H1 (cell line): ENCODE results near the gene TTC33. TPM values are rescaled to one million over a fixed set of nuclear protein-coding genes. Genes with fewer than 3 reads are reported as not detected.

Experiments used
- CTCF ChIA-PET: fragments of 300-600 bp; sonication (Branson Sonifier 250); formaldehyde crosslinking; loops from one replicate; lab custom pipeline; 2021; ENCODE audit not compliant: partially characterized antibody; lab: Charles Lee
- POLR2A ChIA-PET: fragments of 300-600 bp; sonication (Branson Sonifier 250); formaldehyde crosslinking; loops from one replicate; lab custom pipeline; 2021; ENCODE audit warnings: inconsistent platforms; ENCODE audit not compliant: partially characterized antibody; lab: Charles Lee
- DNase-seq, 2 experiments: peaks; one replicate each; pipeline versions ENCODE4 v3.0.0 to v3.0.0-alpha.2; 2010 to 2022; ENCODE audit warnings: low spot score in 2 of 2, low read depth in 1 of 2, mixed read lengths in 1 of 2
- FAIRE-seq: peaks from 2 replicates; lab custom pipeline; 2011; peaks lifted over from hg19 to GRCh38; lab: Jason Lieb, UNC
- H2AFZ ChIP-seq: 2 replicates; pipeline ENCODE4 v1.8.1; 2012; ENCODE audit warnings: low read length, inconsistent platforms
- H2AK5ac ChIP-seq: 2 replicates; pipeline ENCODE4 v1.6.1; 2013; ENCODE audit warnings: low read depth, low read length
- H2BK120ac ChIP-seq: replicated peaks from 2 replicates; pipeline ENCODE3; 2013; ENCODE audit warnings: low read depth, low read length, inconsistent platforms
- H2BK12ac ChIP-seq: 2 replicates; pipeline ENCODE4 v1.6.1; 2013; ENCODE audit warnings: low read depth, low read length
- H2BK15ac ChIP-seq: 2 replicates; pipeline ENCODE4 v1.6.1; 2013; ENCODE audit warnings: low read length
- H2BK20ac ChIP-seq: 2 replicates; pipeline ENCODE4 v1.6.1; 2013; ENCODE audit warnings: low read length
- H2BK5ac ChIP-seq: 2 replicates; pipeline ENCODE4 v1.6.1; 2013; ENCODE audit warnings: low read depth, low read length
- H3K14ac ChIP-seq: 2 replicates; pipeline ENCODE4 v1.6.1; 2013; ENCODE audit warnings: inconsistent platforms; ENCODE audit not compliant: insufficient read length
- H3K18ac ChIP-seq: 2 replicates; pipeline ENCODE4 v1.6.1; 2013; ENCODE audit warnings: low read length; ENCODE audit errors: extremely low read depth
- H3K23ac ChIP-seq: 2 replicates; pipeline ENCODE4 v1.6.1; 2013; ENCODE audit warnings: inconsistent platforms; ENCODE audit not compliant: insufficient read length
- H3K23me2 ChIP-seq: 2 replicates; pipeline ENCODE4 v1.6.1; 2013; ENCODE audit warnings: low read depth, low read length
- H3K27ac ChIP-seq: 2 replicates; pipeline ENCODE4 v1.6.1; 2011; ENCODE audit warnings: low read depth, low read length, inconsistent platforms
- H3K27me3 ChIP-seq, 4 experiments: replicated peaks in 1 of 4; 1 replicate in 1 of 4; 2 replicates in 3 of 4; pipeline versions ENCODE4 v1.6.1 to v1.8.1; 2011 to 2013; ENCODE audit warnings: low read length in 3 of 4, mild to moderate bottlenecking in 3 of 4, inconsistent platforms in 2 of 4, mixed read lengths in 2 of 4, moderate library complexity in 1 of 4; ENCODE audit not compliant: control insufficient read depth in 3 of 4, insufficient read depth in 3 of 4; ENCODE audit errors: extremely low read depth in 1 of 4
- H3K36me3 ChIP-seq, 4 experiments: 2 replicates each; pipeline versions ENCODE4 v1.6.1 to v1.8.1; 2011 to 2013; ENCODE audit warnings: mild to moderate bottlenecking in 4 of 4, low read length in 3 of 4, moderate library complexity in 2 of 4, control low read depth in 1 of 4, inconsistent platforms in 1 of 4; ENCODE audit not compliant: insufficient read depth in 4 of 4, control insufficient read depth in 2 of 4
- H3K4ac ChIP-seq: replicated peaks from 2 replicates; pipeline ENCODE3; 2013; ENCODE audit warnings: low read length, low read depth, mixed read lengths, inconsistent platforms; ENCODE audit not compliant: insufficient read length
- H3K4me1 ChIP-seq, 4 experiments: replicated peaks in 1 of 4; 1 replicate in 1 of 4; 2 replicates in 3 of 4; pipeline versions ENCODE4 v1.6.1 to v1.8.1; 2011 to 2013; ENCODE audit warnings: low read length in 3 of 4, inconsistent platforms in 2 of 4, mixed read lengths in 1 of 4; ENCODE audit not compliant: insufficient read depth in 4 of 4, control insufficient read depth in 3 of 4
- H3K4me2 ChIP-seq, 2 experiments: 2 replicates each; pipeline versions ENCODE4 v1.6.1 to v1.8.1; 2011 to 2013; ENCODE audit warnings: low read depth in 2 of 2, low read length in 2 of 2, control low read depth in 1 of 2, inconsistent platforms in 1 of 2, mild to moderate bottlenecking in 1 of 2; ENCODE audit not compliant: insufficient read depth in 1 of 2
- H3K4me3 ChIP-seq, 4 experiments: fragments of 200-600, 300-600 bp in 1 of 4; sonication (generic), shearing (Covaris generic), sonication (Bioruptor Twin) in 1 of 4; 2 replicates each; pipeline versions ENCODE4 v1.5.1 to v1.8.1; 2011 to 2016; ENCODE audit warnings: low read length in 4 of 4, low read depth in 3 of 4, control low read depth in 2 of 4, inconsistent platforms in 2 of 4, mild to moderate bottlenecking in 2 of 4, mixed read lengths in 1 of 4, moderate library complexity in 1 of 4; ENCODE audit not compliant: insufficient read depth in 2 of 4; ENCODE audit errors: extremely low read depth in 1 of 4
- H3K56ac ChIP-seq: replicated peaks from 2 replicates; pipeline ENCODE3; 2013; ENCODE audit warnings: low read depth, mild to moderate bottlenecking, mixed read lengths, low read length, inconsistent platforms; ENCODE audit not compliant: insufficient read length
- H3K79me1 ChIP-seq: 2 replicates; pipeline ENCODE4 v1.6.1; 2013; ENCODE audit warnings: low read depth, low read length, control low read depth
- H3K79me2 ChIP-seq, 2 experiments: 2 replicates each; pipeline versions ENCODE4 v1.6.1 to v1.8.1; 2012 to 2013; ENCODE audit warnings: low read length in 2 of 2, mild to moderate bottlenecking in 2 of 2, inconsistent platforms in 1 of 2; ENCODE audit not compliant: insufficient read depth in 2 of 2, control insufficient read depth in 1 of 2
- H3K9ac ChIP-seq, 4 experiments: replicated peaks in 1 of 4; 1 replicate in 1 of 4; 2 replicates in 3 of 4; pipeline versions ENCODE4 v1.6.1 to v1.8.1; 2011 to 2013; ENCODE audit warnings: low read depth in 3 of 4, low read length in 3 of 4, control low read depth in 2 of 4, mild to moderate bottlenecking in 2 of 4, moderate library complexity in 2 of 4, inconsistent platforms in 1 of 4; ENCODE audit errors: extremely low read depth in 1 of 4
- H3K9me3 ChIP-seq, 2 experiments: 2 replicates each; pipeline versions ENCODE4 v1.6.1 to v1.8.1; 2012 to 2013; ENCODE audit warnings: mild to moderate bottlenecking in 2 of 2, moderate library complexity in 2 of 2, control low read depth in 1 of 2, inconsistent platforms in 1 of 2, low read depth in 1 of 2, low read length in 1 of 2, mixed read lengths in 1 of 2; ENCODE audit not compliant: insufficient read depth in 2 of 2
- H4K20me1 ChIP-seq, 2 experiments: replicated peaks in 1 of 2; 2 replicates each; pipeline versions ENCODE3 to v1.8.1; 2011 to 2013; ENCODE audit warnings: inconsistent platforms in 2 of 2, low read length in 2 of 2, mild to moderate bottlenecking in 1 of 2; ENCODE audit not compliant: insufficient read depth in 2 of 2, control insufficient read depth in 1 of 2
- H4K5ac ChIP-seq: 2 replicates; pipeline ENCODE4 v1.6.1; 2013; ENCODE audit warnings: low read length, low read depth, mixed read lengths, inconsistent platforms; ENCODE audit not compliant: insufficient read length
- H4K8ac ChIP-seq: 2 replicates; pipeline ENCODE4 v1.8.0; 2013; ENCODE audit warnings: mild to moderate bottlenecking, moderate library complexity, low read length, inconsistent platforms; ENCODE audit not compliant: insufficient read depth; ENCODE audit errors: extremely low read depth
- H4K91ac ChIP-seq: replicated peaks from 2 replicates; pipeline ENCODE3; 2013; ENCODE audit warnings: low read length, mixed read lengths, inconsistent platforms; ENCODE audit not compliant: insufficient read length
- ASH2L ChIP-seq: fragments of 200-600, 300-600 bp; sonication (generic); IDR thresholded peaks from one replicate; pipeline ENCODE4 v1.7.1; 2017; ENCODE audit warnings: low read length
- CHD2 ChIP-seq: IDR thresholded peaks from 2 replicates; pipeline ENCODE4 v1.6.1; 2012; ENCODE audit warnings: low read length, improper control_type of control experiment
- EGR1 ChIP-seq: IDR thresholded peaks from 2 replicates; pipeline ENCODE4 v1.6.1; 2011; ENCODE audit warnings: low read depth, low read length, borderline replicate concordance
- GTF2F1 ChIP-seq: IDR thresholded peaks from 2 replicates; pipeline ENCODE4 v1.6.1; 2012; ENCODE audit warnings: low read depth, low read length, improper control_type of control experiment, borderline replicate concordance
- KDM5A ChIP-seq: fragments of 200-600 bp; IDR thresholded peaks from 2 replicates; pipeline ENCODE4 v1.7.1; 2012; ENCODE audit warnings: mild to moderate bottlenecking, low read length, inconsistent platforms, mixed read lengths
- POLR2A ChIP-seq, 2 experiments: IDR thresholded peaks; 1 replicate in 1 of 2; 2 replicates in 1 of 2; pipeline ENCODE4 v1.6.1; 2011; ENCODE audit warnings: low read depth in 2 of 2, low read length in 2 of 2, mild to moderate bottlenecking in 2 of 2; ENCODE audit errors: control extremely low read depth in 1 of 2
- RBBP5 ChIP-seq: IDR thresholded peaks from 2 replicates; pipeline ENCODE4 v1.7.1; 2012; ENCODE audit warnings: low read depth, mild to moderate bottlenecking, inconsistent platforms, low read length, moderate library complexity, borderline replicate concordance
- RNF2 ChIP-seq: fragments of 200-900, 300-1000 bp; sonication (generic); IDR thresholded peaks from 2 replicates; pipeline ENCODE4 v1.7.1; 2016; ENCODE audit warnings: borderline replicate concordance, low read depth, mild to moderate bottlenecking, antibody characterized with exemption, low read length; ENCODE audit not compliant: poor library complexity, severe bottlenecking; ENCODE audit errors: missing control alignments
- SUZ12 ChIP-seq: fragments of 200-600 bp; sonication (generic); IDR thresholded peaks from 2 replicates; pipeline ENCODE4 v1.6.1; 2012; ENCODE audit warnings: mild to moderate bottlenecking, inconsistent platforms, low read length, moderate library complexity, mixed read lengths
- TAF7 ChIP-seq: optimal IDR thresholded peaks from 2 replicates; pipeline ENCODE3; 2011; ENCODE audit warnings: low read depth, mild to moderate bottlenecking, inconsistent platforms, low read length, moderate library complexity, borderline replicate concordance
- TBP ChIP-seq: IDR thresholded peaks from 2 replicates; pipeline ENCODE4 v1.6.1; 2011; ENCODE audit warnings: low read depth, low read length, improper control_type of control experiment
- WGBS, 2 experiments: shearing (Covaris generic) in 1 of 2; methylation state at CpG; one replicate each; pipeline versions ENCODE4 v1.1.6 to v1.1.7; 2013 to 2015; ENCODE audit warnings: low lambda C conversion rate in 2 of 2, mixed read lengths in 2 of 2, inconsistent platforms in 1 of 2, low coverage in 1 of 2, missing lambda C conversion rate in 1 of 2; ENCODE audit not compliant: insufficient replicate concordance in 2 of 2, insufficient coverage in 1 of 2, insufficient read length in 1 of 2; ENCODE audit errors: extremely low coverage in 1 of 2, missing lambda C conversion rate in 1 of 2; 5-methylcytosine and 5-hydroxymethylcytosine counted together
- polyA plus RNA-seq, 7 experiments: library from polyadenylated mRNA; depleted of rRNA in 3 of 7; stranded (reverse) in 5 of 7; unstranded in 2 of 7; fragments of >200 nt in 5 of 7; fragments of 200-250 nt in 2 of 7; gene quantifications; 1 replicate in 5 of 7; 2 replicates in 1 of 7; 4 replicates in 1 of 7; pipeline versions ENCODE4 v1.2.1 to v1.2.3, GENCODE V29; 2011 to 2013; ENCODE audit warnings: missing spikeins in 2 of 7, mixed read lengths in 2 of 7
- total RNA-seq: library from RNA; stranded (reverse); fragmentation: NEBNext Ultra II Directional; extraction: Animal tissue kit (Norgen Biotek cat#: 25700); gene quantifications from 2 replicates; pipeline ENCODE4 v1.2.1, GENCODE V29; 2021
- TF ChIP-seq, protein P1 (sequence below): IDR thresholded peaks from 2 replicates; pipeline ENCODE4 v1.6.1; 2011; ENCODE audit warnings: low read depth, mild to moderate bottlenecking, low read length; ENCODE audit not compliant: insufficient read depth

TTC33 gene
- total and polyA plus RNA-seq, 2 of the 8 experiments (the other 6 are each of a cell fraction or from before 2014, with no cell fraction given), result 1.2 to 12.6 TPM

DNA sequence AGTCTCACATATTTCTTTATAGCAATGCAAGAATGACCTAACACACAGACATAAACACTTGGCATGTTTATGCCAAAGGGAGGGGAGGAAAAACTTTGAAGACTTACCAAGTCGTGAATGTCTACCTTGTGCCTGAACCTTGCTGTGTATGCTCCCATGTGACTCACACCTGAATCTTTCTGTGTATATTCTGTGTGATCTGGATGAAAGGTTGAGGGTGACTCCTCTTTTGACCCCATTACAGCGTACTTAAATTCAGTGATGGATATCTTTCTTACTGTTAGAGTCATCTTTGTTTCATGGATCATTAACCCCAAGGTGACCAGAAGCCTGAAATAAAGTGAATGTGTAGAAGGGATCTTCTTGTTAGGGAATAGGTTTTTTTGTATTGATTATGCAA lies 129.0 kb downstream of the TTC33 start:
- H3K27ac ChIP-seq, result no peak overlapping the region
- no peak for DNase-seq
- H2AFZ ChIP-seq, result no peak overlapping the region
- no peak overlapping the region for H3K9ac ChIP-seq
- H3K18ac ChIP-seq, result no peak overlapping the region
- H2BK12ac ChIP-seq, result no peak overlapping the region
- H3K79me1 ChIP-seq, result no peaks in the 10 kb centered on the region
- no peak overlapping the region for H3K4me3 ChIP-seq
- no peak overlapping the region for H3K4me2 ChIP-seq
- H2BK120ac ChIP-seq, result no peak overlapping the region
- H2AK5ac ChIP-seq, result no peak overlapping the region
- no peaks in the 10 kb centered on the region for H3K79me2 ChIP-seq
- H4K91ac ChIP-seq, result no peak overlapping the region
- POLR2A ChIA-PET, result no interaction called here
- no peak overlapping the region for H3K14ac ChIP-seq
- H4K20me1 ChIP-seq, result no peaks in the 10 kb centered on the region
- no peaks in the 10 kb centered on the region for H3K27me3 ChIP-seq
- H3K9me3 ChIP-seq, result no peaks in the 10 kb centered on the region
- H3K23me2 ChIP-seq, result no peaks in the 10 kb centered on the region
- no peak overlapping the region for H2BK20ac ChIP-seq
- CTCF ChIA-PET, result interaction anchor here (1.5 kb wide), 1 partner anchor 8 kb away, joined by 3 read pairs; no protein-coding TSS in a partner anchor
- no peak for FAIRE-seq
- no peak overlapping the region for H2BK15ac ChIP-seq
- 91% methylated on average over 2 of the region's 2 CpGs; no CpG with 5 or more reads in 1 of the 2 experiments for WGBS, 2 experiments
- H3K36me3 ChIP-seq, result no peaks in the 10 kb centered on the region
- no peak overlapping the region for H3K4ac ChIP-seq
- no peak overlapping the region for H4K5ac ChIP-seq
- H4K8ac ChIP-seq, result no peak overlapping the region
- H3K4me1 ChIP-seq, result no peaks in the 10 kb centered on the region
- no peak overlapping the region for H3K56ac ChIP-seq
- no peak overlapping the region for H3K23ac ChIP-seq
- H2BK5ac ChIP-seq, result no peak overlapping the region
- TF ChIP-seq CHD2 (no peak), KDM5A (no peak), SUZ12 (no peak), ASH2L (no peak), RBBP5 (no peak), TAF7 (no peak), EGR1 (no peak), POLR2A (IDR thresholded peaks at IDR 0.05; ENCODE audit: control extremely low read depth in 1 of 2, low read depth in 2 of 2, low read length in 2 of 2) (no peak), GTF2F1 (no peak), RNF2 (no peak), TBP (no peak)
- TF ChIP-seq, protein P1, sequence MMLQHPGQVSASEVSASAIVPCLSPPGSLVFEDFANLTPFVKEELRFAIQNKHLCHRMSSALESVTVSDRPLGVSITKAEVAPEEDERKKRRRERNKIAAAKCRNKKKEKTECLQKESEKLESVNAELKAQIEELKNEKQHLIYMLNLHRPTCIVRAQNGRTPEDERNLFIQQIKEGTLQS, result no peak
